Nephron (organoid): ENCODE results near the gene HOXA3.

Source experiments
- H3K27ac Mint-ChIP-seq, 3 experiments: 2 replicates each; pipeline ENCODE4 v1.8.0; 2020; ENCODE audit warnings: mixed read lengths in 3 of 3, mild to moderate bottlenecking in 2 of 3, moderate library complexity in 1 of 3
- H3K27me3 Mint-ChIP-seq: 2 replicates; pipeline ENCODE4 v1.8.0; 2021; ENCODE audit warnings: low read depth, mild to moderate bottlenecking, moderate library complexity, mixed read lengths
- H3K36me3 Mint-ChIP-seq: 2 replicates; pipeline ENCODE4 v1.8.0; 2020; ENCODE audit warnings: low read depth, mixed read lengths
- H3K4me1 Mint-ChIP-seq: 2 replicates; pipeline ENCODE4 v1.8.0; 2020; ENCODE audit warnings: mixed read lengths
- H3K4me3 Mint-ChIP-seq, 3 experiments: 2 replicates each; pipeline ENCODE4 v1.8.0; 2020; ENCODE audit warnings: mild to moderate bottlenecking in 3 of 3, mixed read lengths in 3 of 3, moderate library complexity in 2 of 3
- H3K9me3 Mint-ChIP-seq: 2 replicates; pipeline ENCODE4 v1.8.0; 2020; ENCODE audit warnings: mixed read lengths
- CTCF ChIP-seq, 3 experiments: fragments of 200-600 bp; sonication (generic); IDR thresholded peaks; one replicate each; pipeline ENCODE4 v1.5.0; 2021; ENCODE audit warnings: antibody characterized with exemption in 3 of 3; ENCODE audit not compliant: unreplicated experiment in 3 of 3

Gene HOXA3

GRCh38 chr7:27146491-27147198, 5.7 kb downstream of the HOXA3 start:
- Mint-ChIP-seq H3K4me1 (peaks cover 61% of the 10 kb centered on the region), H3K27me3 (peaks cover 8% of the 10 kb centered on the region), H3K36me3 (peaks cover 82% of the 10 kb centered on the region), H3K4me3 (peak overlapping the region; percentile 95 to 98 (median 96)), H3K27ac (peak overlapping the region; percentile 97 to 100 (median 99)), H3K9me3 (no peaks in the 10 kb centered on the region)
- TF ChIP-seq CTCF (IDR thresholded peaks at IDR 0.05; ENCODE audit: unreplicated experiment in 3 of 3) = no peak

GRCh38 chr7:27145914-27146412, 6.4 kb downstream of the HOXA3 start:
- Mint-ChIP-seq H3K4me1 (peaks cover 68% of the 10 kb centered on the region), H3K9me3 (no peaks in the 10 kb centered on the region), H3K27ac (peak overlapping the region; percentile 97 to 100 (median 99)), H3K36me3 (peaks cover 83% of the 10 kb centered on the region), H3K27me3 (peaks cover 10% of the 10 kb centered on the region), H3K4me3 (peak overlapping the region; percentile 95 to 98 (median 96))
- TF ChIP-seq CTCF (IDR thresholded peaks at IDR 0.05; ENCODE audit: unreplicated experiment in 3 of 3) = no peak

- peak overlapping the region; percentile 97 to 100 (median 99) for H3K27ac Mint-ChIP-seq
- peaks cover 10% of the 10 kb centered on the region for H3K27me3 Mint-ChIP-seq
- no peaks in the 10 kb centered on the region for H3K9me3 Mint-ChIP-seq
- H3K4me1 Mint-ChIP-seq = peaks cover 71% of the 10 kb centered on the region
- no peak for TF ChIP-seq CTCF (IDR thresholded peaks at IDR 0.05; ENCODE audit: unreplicated experiment in 3 of 3)
- peaks cover 83% of the 10 kb centered on the region for H3K36me3 Mint-ChIP-seq
- peak overlapping the region; percentile 95 to 98 (median 96) for H3K4me3 Mint-ChIP-seq
Observed at GRCh38 chr7:27145165-27145913, 7.0 kb downstream of the HOXA3 start.

GRCh38 chr7:27144781-27145164, 7.6 kb downstream of the HOXA3 start:
- TF ChIP-seq CTCF (IDR thresholded peaks at IDR 0.05; ENCODE audit: unreplicated experiment in 3 of 3) = no peak
- Mint-ChIP-seq H3K36me3 (peaks cover 86% of the 10 kb centered on the region), H3K27ac (peak overlapping the region; percentile 97 to 100 (median 99)), H3K9me3 (no peaks in the 10 kb centered on the region), H3K4me3 (peak overlapping the region; percentile 95 to 98 (median 96)), H3K27me3 (peaks cover 10% of the 10 kb centered on the region), H3K4me1 (peaks cover 74% of the 10 kb centered on the region)

- H3K9me3 Mint-ChIP-seq = no peaks in the 10 kb centered on the region
- TF ChIP-seq CTCF (IDR thresholded peaks at IDR 0.05; ENCODE audit: unreplicated experiment in 3 of 3) = no peak
- H3K4me3 Mint-ChIP-seq = peak overlapping the region; percentile 95 to 98 (median 96)
- peak overlapping the region; percentile 97 to 100 (median 99) for H3K27ac Mint-ChIP-seq
- peaks cover 10% of the 10 kb centered on the region for H3K27me3 Mint-ChIP-seq
- H3K36me3 Mint-ChIP-seq = peaks cover 83% of the 10 kb centered on the region
- peaks cover 76% of the 10 kb centered on the region for H3K4me1 Mint-ChIP-seq
Observed at GRCh38 chr7:27143950-27144780, 8.2 kb downstream of the HOXA3 start.
